ENCODE measurements around the gene DNAI4. TPM values are rescaled to one million over a fixed set of nuclear protein-coding genes. Genes with fewer than 3 reads are reported as not detected.
"Not testable (repeated sequence)": the region's sequence is repeated elsewhere in the genome, so short reads cannot be mapped to it uniquely, and the experiment has no call there.

The DNAI4 gene
- polyA plus RNA-seq, 5 donors, result 9.0 to 13.3 (median 11.3) TPM

- no peak for DNase-seq
Measured at GRCh38 chr1:66840929-66841328, 83.7 kb downstream of the DNAI4 start.

GRCh38 chr1:66834926-66835325, 89.7 kb downstream of the DNAI4 start:
- no peak for DNase-seq

GRCh38 chr1:66833112-66833511, 91.5 kb downstream of the DNAI4 start:
- no peak for DNase-seq

- no peak for DNase-seq
Measured at GRCh38 chr1:66831529-66832239, 93.0 kb downstream of the DNAI4 start.

- no peak for DNase-seq
Measured at GRCh38 chr1:66824771-66825170, 99.9 kb downstream of the DNAI4 start.

GRCh38 chr1:66809736-66810326, 114.8 kb downstream of the DNAI4 start:
- DNase-seq, result no peak

- DNase-seq, result no peak
Measured at GRCh38 chr1:66809245-66809644, 115.4 kb downstream of the DNAI4 start.

- not testable (repeated sequence) for DNase-seq
Measured at GRCh38 chr1:66795839-66796238, 128.8 kb downstream of the DNAI4 start.

- no peak for DNase-seq
Measured at GRCh38 chr1:66791621-66792610, 132.7 kb downstream of the DNAI4 start.

GRCh38 chr1:66788231-66788939, 136.3 kb downstream of the DNAI4 start:
- DNase-seq, result no peak

- no peak for DNase-seq
Measured at GRCh38 chr1:66787641-66788040, 137.0 kb downstream of the DNAI4 start.

GRCh38 chr1:66785800-66786199, 138.9 kb downstream of the DNAI4 start:
- DNase-seq, result not testable (repeated sequence)

- no peak for DNase-seq
Measured at GRCh38 chr1:66779475-66780078, 145.1 kb downstream of the DNAI4 start.

- no peak for DNase-seq
Measured at GRCh38 chr1:66778969-66779368, 145.7 kb downstream of the DNAI4 start.

GRCh38 chr1:66778266-66778665, 146.4 kb downstream of the DNAI4 start:
- no peak for DNase-seq

GRCh38 chr1:66777831-66778230, 146.8 kb downstream of the DNAI4 start:
- no peak for DNase-seq

GRCh38 chr1:66775646-66776045, 149.0 kb downstream of the DNAI4 start:
- DNase-seq, result no peak

- DNase-seq, result no peak
Measured at GRCh38 chr1:66774438-66774837, 150.2 kb downstream of the DNAI4 start.

- no peak for DNase-seq
Measured at GRCh38 chr1:66773227-66773626, 151.4 kb downstream of the DNAI4 start.

- DNase-seq, result no peak
Measured at GRCh38 chr1:66770694-66771093, 154.0 kb downstream of the DNAI4 start.

GRCh38 chr1:66770240-66770639, 154.4 kb downstream of the DNAI4 start:
- no peak for DNase-seq
